ENCODE results near the gene TBC1D14. TPM values are rescaled to one million over a fixed set of nuclear protein-coding genes. Genes with fewer than 3 reads are reported as not detected.

The TBC1D14 gene
- total and polyA plus RNA-seq, 2 experiments from 2014 or later: 33.6 to 50.8 TPM

DNA sequence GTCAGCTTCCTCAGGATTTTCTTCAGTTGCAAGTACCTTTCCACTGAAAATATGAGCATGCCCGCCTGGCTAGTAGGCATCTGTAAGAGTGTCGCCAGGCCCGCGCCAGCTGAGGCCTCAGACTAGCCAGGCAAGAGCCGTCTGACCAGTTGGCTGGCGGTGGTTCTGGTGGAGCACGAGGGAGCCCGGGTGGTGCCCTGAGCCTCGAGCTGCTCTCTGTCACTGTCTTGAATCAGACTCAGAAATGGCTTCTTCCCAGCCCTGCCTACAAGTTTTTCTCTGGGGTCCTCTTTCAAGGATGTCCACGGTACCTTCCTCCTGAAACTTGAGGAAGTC is 146.3 kb downstream of the TBC1D14 start:
- H3K4me3 ChIP-seq: no peak overlapping the region
- H3K27me3 ChIP-seq: no peaks in the 10 kb centered on the region
- no peak overlapping the region for H3K4me2 ChIP-seq
- no peak overlapping the region for H2AFZ ChIP-seq
- no peak overlapping the region for H3K27ac ChIP-seq
- H3K9me2 ChIP-seq (replicated peaks; ENCODE audit: insufficient read depth): no peaks in the 10 kb centered on the region
- no peaks in the 10 kb centered on the region for H3K36me3 ChIP-seq (replicated peaks; ENCODE audit: insufficient read depth, low read depth)
- H3K79me2 ChIP-seq: peaks cover 35% of the 10 kb centered on the region
- no peaks in the 10 kb centered on the region for H3K9me3 ChIP-seq (ENCODE audit: low read depth)
- DNase-seq (ENCODE audit: low spot score): no peak
- no peaks in the 10 kb centered on the region for H3K4me1 ChIP-seq (ENCODE audit: insufficient read depth)
- peaks cover 30% of the 10 kb centered on the region for H4K20me1 ChIP-seq (ENCODE audit: insufficient read depth, poor library complexity, severe bottlenecking)
- TF ChIP-seq, protein P1, sequence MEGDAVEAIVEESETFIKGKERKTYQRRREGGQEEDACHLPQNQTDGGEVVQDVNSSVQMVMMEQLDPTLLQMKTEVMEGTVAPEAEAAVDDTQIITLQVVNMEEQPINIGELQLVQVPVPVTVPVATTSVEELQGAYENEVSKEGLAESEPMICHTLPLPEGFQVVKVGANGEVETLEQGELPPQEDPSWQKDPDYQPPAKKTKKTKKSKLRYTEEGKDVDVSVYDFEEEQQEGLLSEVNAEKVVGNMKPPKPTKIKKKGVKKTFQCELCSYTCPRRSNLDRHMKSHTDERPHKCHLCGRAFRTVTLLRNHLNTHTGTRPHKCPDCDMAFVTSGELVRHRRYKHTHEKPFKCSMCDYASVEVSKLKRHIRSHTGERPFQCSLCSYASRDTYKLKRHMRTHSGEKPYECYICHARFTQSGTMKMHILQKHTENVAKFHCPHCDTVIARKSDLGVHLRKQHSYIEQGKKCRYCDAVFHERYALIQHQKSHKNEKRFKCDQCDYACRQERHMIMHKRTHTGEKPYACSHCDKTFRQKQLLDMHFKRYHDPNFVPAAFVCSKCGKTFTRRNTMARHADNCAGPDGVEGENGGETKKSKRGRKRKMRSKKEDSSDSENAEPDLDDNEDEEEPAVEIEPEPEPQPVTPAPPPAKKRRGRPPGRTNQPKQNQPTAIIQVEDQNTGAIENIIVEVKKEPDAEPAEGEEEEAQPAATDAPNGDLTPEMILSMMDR (IDR thresholded peaks at IDR 0.05; ENCODE audit: poor library complexity): no peak
- no peak for TF ChIP-seq EZH2phosphoT487 (IDR thresholded peaks at IDR 0.05; ENCODE audit: low read depth, severe bottlenecking, unreplicated experiment)
- no peak for TF ChIP-seq EZH2 (IDR thresholded peaks at IDR 0.05; ENCODE audit: borderline replicate concordance)
- 95% methylated on average over 10 of the region's 10 CpGs for WGBS (ENCODE audit: low lambda C conversion rate, missing lambda C conversion rate)

DNA sequence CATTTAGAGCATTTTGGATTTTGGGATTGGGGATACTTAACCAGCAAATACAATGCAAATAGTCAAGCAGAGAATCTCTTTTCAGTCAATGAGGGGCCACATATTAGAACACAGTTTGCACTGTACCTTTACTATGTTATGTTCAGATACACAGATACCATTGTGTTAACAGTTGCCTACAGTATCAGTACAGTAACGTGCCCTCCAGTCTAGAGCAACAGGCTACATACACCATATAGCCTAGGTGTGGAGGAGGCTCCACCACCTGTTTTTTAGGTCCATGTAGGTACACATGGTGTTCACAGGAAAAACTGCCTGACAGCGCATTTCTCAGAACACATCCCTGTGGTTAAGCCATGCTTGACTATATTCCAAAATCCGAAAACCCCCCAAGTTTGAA is 149.2 kb downstream of the TBC1D14 start:
- Histone ChIP-seq H3K4me1 (ENCODE audit: insufficient read depth) (no peaks in the 10 kb centered on the region), H3K9me3 (ENCODE audit: low read depth) (no peaks in the 10 kb centered on the region), H3K4me2 (no peak overlapping the region), H3K36me3 (replicated peaks; ENCODE audit: insufficient read depth, low read depth) (no peaks in the 10 kb centered on the region), H4K20me1 (ENCODE audit: insufficient read depth, poor library complexity, severe bottlenecking) (peaks cover 17% of the 10 kb centered on the region), H3K27ac (no peak overlapping the region), H3K27me3 (no peaks in the 10 kb centered on the region), H3K79me2 (peaks cover 16% of the 10 kb centered on the region), H3K9me2 (replicated peaks; ENCODE audit: insufficient read depth) (no peaks in the 10 kb centered on the region), H2AFZ (no peak overlapping the region), H3K4me3 (no peak overlapping the region)
- 95% methylated on average over 3 of the region's 3 CpGs for WGBS (ENCODE audit: low lambda C conversion rate, missing lambda C conversion rate)
- no peak for DNase-seq (ENCODE audit: low spot score)
- TF ChIP-seq EZH2phosphoT487 (IDR thresholded peaks at IDR 0.05; ENCODE audit: low read depth, severe bottlenecking, unreplicated experiment): no peak
- TF ChIP-seq, protein P1 (IDR thresholded peaks at IDR 0.05; ENCODE audit: poor library complexity): no peak
- TF ChIP-seq EZH2 (IDR thresholded peaks at IDR 0.05; ENCODE audit: borderline replicate concordance): no peak

DNA sequence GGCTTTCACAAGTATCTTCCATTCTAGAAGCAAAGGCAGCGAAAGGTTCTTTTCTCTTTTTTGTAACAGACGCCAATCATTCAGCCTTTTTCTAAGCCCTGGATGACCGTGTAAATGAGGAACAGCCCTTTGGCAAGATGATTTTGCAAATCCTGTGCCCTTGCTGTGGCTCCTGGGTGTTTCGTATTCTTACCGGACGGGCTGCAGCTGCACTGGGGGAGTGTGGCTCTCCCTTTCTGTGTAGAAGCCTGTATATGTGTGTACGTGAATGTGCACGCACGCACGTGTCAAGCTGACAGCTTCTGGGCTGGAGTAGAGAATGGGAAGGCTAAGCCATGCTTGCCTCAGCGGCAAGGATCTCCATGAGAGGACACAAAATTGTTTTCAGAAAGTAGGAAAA is 150.0 kb downstream of the TBC1D14 start:
- 94% methylated on average over 11 of the region's 11 CpGs for WGBS (ENCODE audit: low lambda C conversion rate, missing lambda C conversion rate)
- Histone ChIP-seq H3K36me3 (replicated peaks; ENCODE audit: insufficient read depth, low read depth) (no peaks in the 10 kb centered on the region), H3K27ac (no peak overlapping the region)

More for the DNA sequence above, 150.0 kb downstream of the TBC1D14 start:
- H2AFZ ChIP-seq: no peak overlapping the region
- no peaks in the 10 kb centered on the region for H3K4me1 ChIP-seq (ENCODE audit: insufficient read depth)
- no peaks in the 10 kb centered on the region for H3K27me3 ChIP-seq
- H3K4me3 ChIP-seq: no peak overlapping the region
- H4K20me1 ChIP-seq (ENCODE audit: insufficient read depth, poor library complexity, severe bottlenecking): peaks cover 24% of the 10 kb centered on the region
- no peak overlapping the region for H3K4me2 ChIP-seq
- TF ChIP-seq, protein P1 (IDR thresholded peaks at IDR 0.05; ENCODE audit: poor library complexity): no peak
- H3K9me3 ChIP-seq (ENCODE audit: low read depth): no peaks in the 10 kb centered on the region
- no peak for DNase-seq (ENCODE audit: low spot score)
- H3K79me2 ChIP-seq: peaks cover 20% of the 10 kb centered on the region
- H3K9me2 ChIP-seq (replicated peaks; ENCODE audit: insufficient read depth): no peaks in the 10 kb centered on the region
